ENCODE results near the gene VIM. TPM values are rescaled to one million over a fixed set of nuclear protein-coding genes. Genes with fewer than 3 reads are reported as not detected.

VIM gene
- total RNA-seq, 4 donors from 2014 or later: 697 to 1,198 (median 1,024) TPM

DNA sequence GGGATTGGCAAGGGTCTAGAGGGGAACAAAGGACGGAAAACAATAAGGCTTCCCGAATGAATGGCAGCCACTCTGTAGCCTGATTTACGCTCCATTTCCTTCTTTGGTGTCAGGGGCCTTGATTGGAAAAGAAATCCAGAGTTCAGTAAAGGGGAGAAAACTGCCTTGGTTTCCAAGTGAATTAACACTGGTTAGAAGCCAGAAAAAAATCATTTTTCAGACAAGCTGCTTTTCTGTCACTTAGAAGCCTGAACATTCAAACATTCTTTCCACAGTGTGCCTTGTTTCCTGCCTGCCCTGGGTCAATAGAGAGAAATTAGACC, 26.3 kb upstream of the VIM start:
- Histone ChIP-seq H3K9me3 (no peaks in the 10 kb centered on the region), H3K27ac (peak overlapping the region; percentile 97), H3K36me3 (no peaks in the 10 kb centered on the region), H3K4me3 (peak overlapping the region; percentile 86), H3K27me3 (no peaks in the 10 kb centered on the region), H3K4me1 (peaks cover 27% of the 10 kb centered on the region)
- no peak for DNase-seq (ENCODE audit: low spot score in 2 of 2)
- TF ChIP-seq EP300 (IDR thresholded peaks at IDR 0.05) (no peak), POLR2A (IDR thresholded peaks at IDR 0.05) (no peak), POLR2AphosphoS5 (IDR thresholded peaks at IDR 0.05) (no peak)
- TF ChIP-seq, protein P1, sequence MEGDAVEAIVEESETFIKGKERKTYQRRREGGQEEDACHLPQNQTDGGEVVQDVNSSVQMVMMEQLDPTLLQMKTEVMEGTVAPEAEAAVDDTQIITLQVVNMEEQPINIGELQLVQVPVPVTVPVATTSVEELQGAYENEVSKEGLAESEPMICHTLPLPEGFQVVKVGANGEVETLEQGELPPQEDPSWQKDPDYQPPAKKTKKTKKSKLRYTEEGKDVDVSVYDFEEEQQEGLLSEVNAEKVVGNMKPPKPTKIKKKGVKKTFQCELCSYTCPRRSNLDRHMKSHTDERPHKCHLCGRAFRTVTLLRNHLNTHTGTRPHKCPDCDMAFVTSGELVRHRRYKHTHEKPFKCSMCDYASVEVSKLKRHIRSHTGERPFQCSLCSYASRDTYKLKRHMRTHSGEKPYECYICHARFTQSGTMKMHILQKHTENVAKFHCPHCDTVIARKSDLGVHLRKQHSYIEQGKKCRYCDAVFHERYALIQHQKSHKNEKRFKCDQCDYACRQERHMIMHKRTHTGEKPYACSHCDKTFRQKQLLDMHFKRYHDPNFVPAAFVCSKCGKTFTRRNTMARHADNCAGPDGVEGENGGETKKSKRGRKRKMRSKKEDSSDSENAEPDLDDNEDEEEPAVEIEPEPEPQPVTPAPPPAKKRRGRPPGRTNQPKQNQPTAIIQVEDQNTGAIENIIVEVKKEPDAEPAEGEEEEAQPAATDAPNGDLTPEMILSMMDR (IDR thresholded peaks at IDR 0.05): no peak
- WGBS: 27% methylated on average over 3 of the region's 3 CpGs

DNA sequence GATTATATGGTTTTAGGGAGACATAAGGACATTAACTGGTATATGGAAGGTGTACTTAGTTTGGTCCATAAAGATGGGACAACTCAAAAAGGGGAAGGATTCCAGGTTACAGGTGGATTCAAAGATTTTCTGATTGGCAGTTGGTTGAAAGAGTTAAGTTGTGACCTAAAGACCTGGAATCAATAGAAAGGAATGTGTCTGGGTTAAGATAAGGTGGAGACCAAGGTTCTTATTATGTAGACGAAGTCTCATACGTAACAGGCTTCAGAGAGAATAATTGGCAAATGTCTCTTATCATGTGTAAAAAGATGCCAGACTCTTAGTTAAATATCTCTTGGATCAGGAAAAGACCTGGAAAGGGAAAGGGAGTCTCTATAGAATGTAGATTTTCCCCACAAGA, 25.5 kb upstream of the VIM start:
- H3K4me1 ChIP-seq: peaks cover 27% of the 10 kb centered on the region
- no peak overlapping the region for H3K4me3 ChIP-seq
- TF ChIP-seq POLR2AphosphoS5 (IDR thresholded peaks at IDR 0.05): no peak
- TF ChIP-seq POLR2A (IDR thresholded peaks at IDR 0.05): no peak
- TF ChIP-seq EP300 (IDR thresholded peaks at IDR 0.05): no peak
- TF ChIP-seq, protein P1 (IDR thresholded peaks at IDR 0.05): no peak
- H3K27me3 ChIP-seq: no peaks in the 10 kb centered on the region
- no peak for DNase-seq (ENCODE audit: low spot score in 2 of 2)
- WGBS: 97% methylated on average over 2 of the region's 2 CpGs
- no peak overlapping the region for H3K27ac ChIP-seq
- H3K36me3 ChIP-seq: no peaks in the 10 kb centered on the region
- no peaks in the 10 kb centered on the region for H3K9me3 ChIP-seq

DNA sequence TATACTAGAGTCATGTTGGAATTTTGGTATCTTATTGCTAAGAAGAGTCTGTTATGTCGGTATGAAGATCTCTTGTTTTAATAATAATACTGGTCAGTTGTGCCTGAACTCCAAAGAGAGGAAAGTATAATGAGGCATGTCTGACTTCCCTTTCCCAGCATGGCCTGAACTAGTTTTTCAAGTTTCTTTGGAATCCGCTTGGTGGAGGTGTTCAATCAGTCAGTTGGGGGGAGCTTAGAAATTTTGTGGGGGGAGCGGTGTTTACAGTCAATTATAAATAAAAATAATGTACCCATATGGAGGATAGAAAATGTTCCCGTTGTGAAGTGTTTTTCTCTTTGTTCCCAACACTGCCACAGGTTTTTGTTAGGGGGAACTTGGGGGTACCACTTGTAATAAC, 25.0 kb upstream of the VIM start:
- Histone ChIP-seq H3K4me3 (no peak overlapping the region), H3K9me3 (no peaks in the 10 kb centered on the region), H3K4me1 (peaks cover 27% of the 10 kb centered on the region), H3K27ac (no peak overlapping the region), H3K36me3 (no peaks in the 10 kb centered on the region), H3K27me3 (no peaks in the 10 kb centered on the region)
- 92% methylated on average over 4 of the region's 4 CpGs for whole genome bisulfite sequencing
- TF ChIP-seq EP300 (IDR thresholded peaks at IDR 0.05) (no peak), POLR2A (IDR thresholded peaks at IDR 0.05) (no peak), POLR2AphosphoS5 (IDR thresholded peaks at IDR 0.05) (no peak)
- TF ChIP-seq, protein P1 (IDR thresholded peaks at IDR 0.05): no peak
- no peak for DNase-seq (ENCODE audit: low spot score in 2 of 2)

DNA sequence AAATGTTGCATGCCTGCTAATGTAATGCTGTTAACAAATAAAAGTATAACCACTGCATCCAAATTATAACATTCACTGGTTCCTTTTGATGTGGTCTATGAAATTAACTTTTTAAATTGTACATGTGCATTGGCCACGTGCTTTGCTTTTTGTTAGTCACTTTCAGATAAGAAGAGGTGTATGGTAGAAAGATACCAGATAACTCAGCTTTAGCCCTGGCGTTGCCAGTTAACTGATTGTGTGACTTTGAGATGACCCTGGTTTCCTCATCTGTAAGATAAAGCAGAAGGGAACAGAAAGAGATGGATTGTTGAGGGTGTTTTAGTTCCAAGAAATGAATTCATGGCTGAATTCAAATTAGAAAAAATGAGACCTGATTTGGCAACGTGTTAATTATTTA, 24.6 kb upstream of the VIM start:
- DNase-seq (ENCODE audit: low spot score in 2 of 2): no peak
- Histone ChIP-seq H3K4me3 (no peak overlapping the region), H3K27me3 (no peaks in the 10 kb centered on the region), H3K4me1 (peaks cover 27% of the 10 kb centered on the region), H3K9me3 (no peaks in the 10 kb centered on the region), H3K27ac (no peak overlapping the region), H3K36me3 (no peaks in the 10 kb centered on the region)
- 47% methylated on average over 3 of the region's 3 CpGs for WGBS
- TF ChIP-seq POLR2A (IDR thresholded peaks at IDR 0.05) (no peak), EP300 (IDR thresholded peaks at IDR 0.05) (no peak), POLR2AphosphoS5 (IDR thresholded peaks at IDR 0.05) (no peak)
- TF ChIP-seq, protein P1 (IDR thresholded peaks at IDR 0.05): no peak

DNA sequence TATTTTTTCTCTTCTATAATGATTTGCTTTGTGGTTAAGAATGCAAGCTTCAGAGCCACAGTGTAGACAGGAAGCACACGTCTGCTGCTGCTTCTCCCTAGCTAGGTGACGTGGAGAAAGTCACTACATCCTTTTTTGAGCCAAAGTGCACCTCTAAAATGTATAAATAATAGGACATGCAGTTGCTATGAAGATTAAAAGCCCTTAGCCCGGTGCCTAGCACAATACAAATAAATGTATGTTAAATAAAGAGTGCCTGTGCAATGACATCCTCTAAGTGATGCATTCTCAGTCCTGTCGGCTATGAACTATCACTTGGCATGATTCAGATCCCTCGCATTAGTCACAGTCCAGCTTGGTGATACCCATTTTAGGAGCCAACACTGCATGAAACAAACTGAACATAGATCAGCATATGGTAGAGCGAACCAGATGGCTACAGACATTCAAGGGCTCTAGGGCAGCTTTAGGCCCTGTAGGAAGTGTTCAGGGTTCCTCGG, 21.8 kb upstream of the VIM start:
- H3K27me3 ChIP-seq: no peaks in the 10 kb centered on the region
- no peaks in the 10 kb centered on the region for H3K9me3 ChIP-seq
- H3K4me3 ChIP-seq: no peak overlapping the region
- WGBS: 74% methylated on average over 7 of the region's 7 CpGs
- peaks cover 6% of the 10 kb centered on the region for H3K4me1 ChIP-seq
- TF ChIP-seq POLR2A (IDR thresholded peaks at IDR 0.05): no peak
- TF ChIP-seq, protein P1 (IDR thresholded peaks at IDR 0.05): no peak
- TF ChIP-seq EP300 (IDR thresholded peaks at IDR 0.05): no peak
- no peak for TF ChIP-seq POLR2AphosphoS5 (IDR thresholded peaks at IDR 0.05)
- H3K36me3 ChIP-seq: no peaks in the 10 kb centered on the region
- DNase-seq (ENCODE audit: low spot score in 2 of 2): no peak
- H3K27ac ChIP-seq: no peak overlapping the region

All from suprapubic skin (tissue), 4 donors.